HepG2 (cell line): ENCODE results near the gene NELFCD. TPM values are rescaled to one million over a fixed set of nuclear protein-coding genes. Genes with fewer than 3 reads are reported as not detected.

Experiments used
- BCL6 ChIP-seq: IDR thresholded peaks from 2 replicates; pipeline ENCODE4 v1.6.1; 2016; ENCODE audit warnings: missing genetic modification reagents, missing compliant biosample characterization
- E2F5 ChIP-seq: sonication (generic); formaldehyde crosslinking; conservative IDR thresholded peaks from 2 replicates; pipeline ENCODE4 v1.4.0; 2020; ENCODE audit warnings: missing genetic modification reagents
- FIP1L1 ChIP-seq: fragments of 200-400 bp; formaldehyde crosslinking; IDR thresholded peaks from 2 replicates; pipeline ENCODE4 v1.6.1; 2018; ENCODE audit warnings: low read depth, mild to moderate bottlenecking, low read length, moderate library complexity, borderline replicate concordance; ENCODE audit not compliant: insufficient read depth
- GFI1 ChIP-seq: sonication (generic); formaldehyde crosslinking; IDR thresholded peaks from 2 replicates; pipeline ENCODE4 v1.5.0; 2020; ENCODE audit warnings: missing genetic modification reagents, mild to moderate bottlenecking, borderline replicate concordance
- HDAC1 ChIP-seq: sonication (generic); formaldehyde crosslinking; IDR thresholded peaks from 2 replicates; pipeline ENCODE4 v1.5.1; 2020; ENCODE audit warnings: mild to moderate bottlenecking, missing genetic modification reagents
- HIVEP1 ChIP-seq: sonication (generic); formaldehyde crosslinking; IDR thresholded peaks from 2 replicates; pipeline ENCODE4 v1.4.0; 2020; ENCODE audit warnings: mild to moderate bottlenecking, missing genetic modification reagents
- IRF1 ChIP-seq: sonication (generic); formaldehyde crosslinking; IDR thresholded peaks from 2 replicates; pipeline ENCODE4 v1.4.0; 2020; ENCODE audit warnings: low read depth, mild to moderate bottlenecking, missing genetic modification reagents
- KMT2A ChIP-seq: sonication (generic); formaldehyde crosslinking; IDR thresholded peaks from 2 replicates; pipeline ENCODE4 v1.4.0; 2020; ENCODE audit warnings: missing genetic modification reagents
- MED13 ChIP-seq: sonication (generic); formaldehyde crosslinking; IDR thresholded peaks from 2 replicates; pipeline ENCODE4 v1.5.0; 2020; ENCODE audit warnings: missing genetic modification reagents
- MZF1 ChIP-seq: sonication (generic); formaldehyde crosslinking; IDR thresholded peaks from 2 replicates; pipeline ENCODE4 v1.8.1; 2023; ENCODE audit warnings: mild to moderate bottlenecking, missing genetic modification reagents, borderline replicate concordance
- NFIB ChIP-seq: sonication (generic); formaldehyde crosslinking; IDR thresholded peaks from 2 replicates; pipeline ENCODE4 v1.9.0; 2021; ENCODE audit warnings: missing genetic modification reagents, mild to moderate bottlenecking, borderline replicate concordance
- PBX3 ChIP-seq: sonication (generic); formaldehyde crosslinking; IDR thresholded peaks from 2 replicates; pipeline ENCODE4 v1.8.1; 2023; ENCODE audit warnings: missing genetic modification reagents, inconsistent platforms, borderline replicate concordance
- POLR2G ChIP-seq: fragments of 200-400 bp; formaldehyde crosslinking; IDR thresholded peaks from 2 replicates; pipeline ENCODE4 v1.6.1; 2018; ENCODE audit warnings: mild to moderate bottlenecking, low read depth, low read length, moderate library complexity
- PRMT3 ChIP-seq: sonication (generic); formaldehyde crosslinking; IDR thresholded peaks from 2 replicates; pipeline ENCODE4 v1.8.1; 2022; ENCODE audit warnings: low read depth, mild to moderate bottlenecking, moderate library complexity, missing genetic modification reagents, borderline replicate concordance
- RARA ChIP-seq: IDR thresholded peaks from 2 replicates; pipeline ENCODE4 v1.6.1; 2016; ENCODE audit warnings: missing genetic modification reagents, missing compliant biosample characterization
- RBFOX2 ChIP-seq: fragments of 200-400 bp; formaldehyde crosslinking; IDR thresholded peaks from 2 replicates; pipeline ENCODE4 v1.6.1; 2017; ENCODE audit warnings: low read depth, mild to moderate bottlenecking, low read length
- RBM39 ChIP-seq: fragments of 200-400 bp; formaldehyde crosslinking; IDR thresholded peaks from one replicate; pipeline ENCODE4 v1.6.1; 2018; ENCODE audit warnings: antibody characterized with exemption, mild to moderate bottlenecking, low read depth, low read length; ENCODE audit not compliant: poor library complexity, severe bottlenecking
- RELA ChIP-seq: sonication (generic); formaldehyde crosslinking; IDR thresholded peaks from 2 replicates; pipeline ENCODE4 v1.4.0; 2020; ENCODE audit warnings: missing genetic modification reagents
- SAFB2 ChIP-seq: sonication (generic); formaldehyde crosslinking; IDR thresholded peaks from 2 replicates; pipeline ENCODE4 v1.5.1; 2020; ENCODE audit warnings: missing genetic modification reagents, low read depth, mild to moderate bottlenecking, borderline replicate concordance
- TEAD3 ChIP-seq: optimal IDR thresholded peaks from 2 replicates; pipeline ENCODE3; 2016; ENCODE audit warnings: borderline replicate concordance
- ZFP90 ChIP-seq: sonication (generic); formaldehyde crosslinking; IDR thresholded peaks from 2 replicates; pipeline ENCODE4 v1.8.0; 2022; ENCODE audit warnings: missing genetic modification reagents, mild to moderate bottlenecking, inconsistent platforms, borderline replicate concordance
- ZNF225 ChIP-seq: sonication (generic); formaldehyde crosslinking; IDR thresholded peaks from 2 replicates; pipeline ENCODE4 v1.4.0; 2020; ENCODE audit warnings: mild to moderate bottlenecking, missing genetic modification reagents
- ZNF605 ChIP-seq: sonication (generic); formaldehyde crosslinking; IDR thresholded peaks from 2 replicates; pipeline ENCODE4 v1.8.0; 2022; ENCODE audit warnings: mild to moderate bottlenecking, missing genetic modification reagents
- ZNF619 ChIP-seq: sonication (generic); formaldehyde crosslinking; IDR thresholded peaks from 2 replicates; pipeline ENCODE4 v1.4.0; 2020; ENCODE audit warnings: mild to moderate bottlenecking, missing genetic modification reagents
- ZNF766 ChIP-seq: sonication (generic); formaldehyde crosslinking; IDR thresholded peaks from 2 replicates; pipeline ENCODE4 v1.5.0; 2020; ENCODE audit warnings: missing genetic modification reagents, borderline replicate concordance
- polyA plus RNA-seq, 8 experiments: library from polyadenylated mRNA; depleted of rRNA in 3 of 8; stranded (reverse) in 7 of 8; unstranded in 1 of 8; fragments of >200 nt; fragmentation: Illumina TruSeq in 4 of 8; extraction: Trizol in 4 of 8; gene quantifications; 2 replicates each; pipeline versions ENCODE4 v1.2.1 to v1.2.3, GENCODE V29; 2011 to 2016; ENCODE audit warnings: low read depth in 4 of 8, missing spikeins in 1 of 8, mixed read lengths in 1 of 8; ENCODE audit not compliant: insufficient read depth in 1 of 8
- total RNA-seq, 5 experiments: library from RNA; depleted of rRNA; stranded (reverse); fragments of >200 nt; fragmentation: Illumina TruSeq; extraction: Trizol; gene quantifications; 2 replicates each; pipeline ENCODE4 v1.2.3, GENCODE V29; 2016; ENCODE audit warnings: low read depth in 1 of 5
- TF ChIP-seq, protein P1 (sequence below): sonication (generic); formaldehyde crosslinking; IDR thresholded peaks from 2 replicates; pipeline ENCODE4 v1.4.0; 2020; ENCODE audit warnings: missing genetic modification reagents

NELFCD gene
- total and polyA plus RNA-seq, 2 of the 13 experiments (the other 11 are each of a cell fraction or from before 2014, with no cell fraction given), result 159 to 203 TPM

- TF ChIP-seq PBX3 (no peak), ZNF225 (CRISPR knock-in tag) (peak; percentile 21; the same call in 1 of the 2 replicates), BCL6 (0 out of 2 replicates have a peak, but pooled peaks have one; percentile 22), ZNF605 (CRISPR knock-in tag) (no peak), PRMT3 (CRISPR knock-in tag) (no peak), MZF1 (CRISPR knock-in tag) (no peak), ZNF619 (CRISPR knock-in tag) (no peak), KMT2A (CRISPR knock-in tag) (no peak), E2F5 (CRISPR knock-in tag) (no peak), TEAD3 (peak; percentile 35), NFIB (CRISPR knock-in tag) (no peak), RELA (CRISPR knock-in tag) (no peak), HIVEP1 (CRISPR knock-in tag) (no peak), HDAC1 (CRISPR knock-in tag) (0 out of 2 replicates have a peak, but pooled peaks have one; percentile 31), MED13 (CRISPR knock-in tag) (no peak), SAFB2 (CRISPR knock-in tag) (0 out of 2 replicates have a peak, but pooled peaks have one; percentile 59), POLR2G (no peak), RBM39 (no peak), IRF1 (CRISPR knock-in tag) (no peak), ZFP90 (CRISPR knock-in tag) (peak; percentile 57; the same call in 1 of the 2 replicates), GFI1 (CRISPR knock-in tag) (no peak), RARA (CRISPR knock-in tag) (peak; percentile 89), ZNF766 (no peak), FIP1L1 (no peak), RBFOX2 (no peak)
- TF ChIP-seq, protein P1, sequence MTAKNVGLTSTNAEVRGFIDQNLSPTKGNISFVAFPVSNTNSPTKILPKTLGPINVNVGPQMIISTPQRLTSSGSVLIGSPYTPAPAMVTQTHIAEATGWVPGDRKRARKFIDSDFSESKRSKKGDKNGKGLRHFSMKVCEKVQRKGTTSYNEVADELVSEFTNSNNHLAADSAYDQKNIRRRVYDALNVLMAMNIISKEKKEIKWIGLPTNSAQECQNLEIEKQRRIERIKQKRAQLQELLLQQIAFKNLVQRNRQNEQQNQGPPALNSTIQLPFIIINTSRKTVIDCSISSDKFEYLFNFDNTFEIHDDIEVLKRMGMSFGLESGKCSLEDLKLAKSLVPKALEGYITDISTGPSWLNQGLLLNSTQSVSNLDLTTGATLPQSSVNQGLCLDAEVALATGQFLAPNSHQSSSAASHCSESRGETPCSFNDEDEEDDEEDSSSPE, result no peak
These were observed 25.3 kb downstream of the NELFCD start (continued) for GRCh38 chr20:59006167-59006863.
